CD4-positive, alpha-beta T cell treated with Interleukin-15 for 4 hours (primary cell): ENCODE measurements around the gene CYFIP1.

Experiments
- DNase-seq: peaks from one replicate; pipeline ENCODE4 v3.0.0-alpha.2; 2020; ENCODE audit warnings: low spot score

The CYFIP1 gene

DNA sequence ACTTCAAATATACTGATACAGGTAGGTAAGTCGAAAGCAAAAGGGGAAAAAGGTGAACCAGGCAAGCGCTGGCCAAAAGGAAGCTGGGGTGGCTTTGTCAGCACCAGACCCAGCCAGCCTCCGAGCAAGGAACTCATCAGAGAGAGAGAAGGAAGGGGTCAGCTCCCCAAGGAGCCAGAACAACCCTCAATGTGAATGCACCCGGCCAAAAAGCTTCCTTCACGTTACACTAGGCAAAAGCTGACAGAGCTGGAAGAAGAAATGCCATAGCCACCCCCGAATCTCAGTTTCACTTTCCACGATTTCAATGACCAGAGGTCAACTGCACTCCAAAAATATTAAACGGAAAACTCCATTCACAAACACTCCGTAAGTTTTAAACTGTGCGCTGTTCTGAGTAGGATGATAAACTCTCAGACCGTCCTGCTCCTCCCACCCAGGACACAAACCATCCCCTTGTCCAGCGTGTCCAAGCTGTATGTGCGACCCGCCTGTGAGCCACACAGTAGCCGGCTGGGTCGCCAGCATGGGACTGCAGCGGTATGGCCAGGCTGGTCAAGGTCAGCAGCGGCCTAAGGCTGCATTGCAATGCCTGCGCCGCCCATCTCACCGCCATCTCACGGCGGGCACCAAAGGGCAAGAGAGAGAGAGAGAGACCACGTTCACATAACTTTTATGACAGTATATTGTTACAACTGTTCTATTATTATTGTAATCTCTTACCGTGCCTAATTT, 29.7 kb downstream of the CYFIP1 start:
- no peak for DNase-seq

DNA sequence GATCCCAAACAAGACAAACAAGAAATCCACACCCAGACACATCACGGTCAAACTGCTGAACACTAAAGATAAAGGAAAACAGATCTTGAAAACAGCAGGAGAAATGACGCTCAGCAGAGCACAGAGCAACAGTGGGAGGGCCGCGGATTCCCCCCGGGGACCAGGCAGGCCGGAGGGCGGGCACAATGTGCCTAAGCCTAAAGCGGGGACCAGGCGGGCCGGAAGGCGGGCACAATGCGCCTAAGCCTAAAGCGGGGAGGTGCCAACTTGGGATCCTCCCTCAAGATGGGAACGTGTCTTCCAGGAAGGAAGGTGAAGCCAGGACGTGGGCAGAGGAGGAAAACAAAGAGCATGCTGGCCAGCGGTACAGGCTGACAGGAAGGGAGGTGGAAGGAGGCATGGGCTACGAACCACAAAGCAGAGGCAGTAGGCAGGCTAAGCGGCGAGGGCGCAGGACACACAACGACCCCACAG, 31.1 kb downstream of the CYFIP1 start:
- no peak for DNase-seq

- no peak for DNase-seq
These were observed 32.1 kb downstream of the CYFIP1 start for GRCh38 chr15:22948056-22948455.

DNA sequence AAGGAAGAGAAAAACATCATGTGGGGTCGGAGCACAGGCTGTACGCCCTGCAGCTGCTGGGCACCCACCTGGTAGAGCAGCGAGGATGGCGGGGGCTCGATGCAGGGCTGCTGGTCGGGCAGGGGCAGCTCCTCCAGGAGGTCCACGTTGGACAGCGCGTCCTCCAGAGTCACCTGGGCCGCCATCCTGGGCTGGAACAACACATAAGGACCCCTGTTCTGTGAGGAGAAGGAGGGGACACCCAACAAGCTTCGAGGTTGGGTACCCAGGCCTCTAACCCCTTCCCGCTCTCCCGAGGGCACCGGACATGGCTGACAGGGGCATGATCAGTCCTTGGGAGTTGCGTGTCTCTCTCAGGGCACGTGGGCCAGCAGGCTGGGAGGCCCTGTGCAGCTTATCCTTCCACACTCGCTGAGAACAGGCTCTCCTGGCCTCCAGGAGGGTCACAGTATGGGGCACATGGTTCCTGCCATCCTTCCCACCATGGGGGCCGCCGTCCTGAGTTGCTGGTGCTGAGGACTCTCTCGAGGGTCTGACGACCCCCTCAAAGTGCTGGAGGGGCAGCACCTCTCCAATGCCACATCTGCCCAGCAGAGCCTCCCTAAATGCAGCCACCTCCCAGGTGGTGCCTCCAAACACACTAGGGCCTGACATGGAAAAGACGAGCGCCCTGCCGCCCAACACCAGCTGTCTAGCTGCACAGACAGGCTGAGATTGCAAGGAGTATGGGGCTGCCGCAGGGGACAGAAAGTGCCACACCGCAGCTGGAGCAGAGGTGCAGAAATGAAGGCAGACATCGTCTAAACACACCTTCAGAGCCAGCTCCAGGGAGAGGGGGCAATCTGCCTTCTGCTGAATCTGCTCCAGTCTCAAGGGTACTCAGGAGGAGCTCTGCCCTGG, 32.8 kb downstream of the CYFIP1 start:
- no peak for DNase-seq

DNA sequence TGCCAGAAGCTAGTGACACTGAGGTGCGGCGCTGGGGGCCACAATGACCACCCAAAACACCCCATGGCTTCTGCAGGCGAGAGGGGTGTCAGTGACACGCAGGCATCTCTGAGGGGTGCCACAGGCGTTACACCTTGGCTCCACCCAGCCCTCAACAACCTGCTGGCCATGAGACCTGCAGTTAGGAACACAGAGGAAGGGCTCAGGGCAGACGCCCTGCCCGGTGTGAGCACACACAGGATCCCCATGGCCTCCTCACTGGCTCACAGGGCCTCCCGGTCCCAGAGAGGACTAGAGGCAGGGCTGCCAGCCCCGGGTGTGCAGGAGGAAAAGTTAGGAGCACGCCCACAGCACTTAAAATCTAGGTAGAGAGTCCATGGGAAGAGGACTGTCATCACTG, 35.1 kb downstream of the CYFIP1 start:
- no peak for DNase-seq

DNA sequence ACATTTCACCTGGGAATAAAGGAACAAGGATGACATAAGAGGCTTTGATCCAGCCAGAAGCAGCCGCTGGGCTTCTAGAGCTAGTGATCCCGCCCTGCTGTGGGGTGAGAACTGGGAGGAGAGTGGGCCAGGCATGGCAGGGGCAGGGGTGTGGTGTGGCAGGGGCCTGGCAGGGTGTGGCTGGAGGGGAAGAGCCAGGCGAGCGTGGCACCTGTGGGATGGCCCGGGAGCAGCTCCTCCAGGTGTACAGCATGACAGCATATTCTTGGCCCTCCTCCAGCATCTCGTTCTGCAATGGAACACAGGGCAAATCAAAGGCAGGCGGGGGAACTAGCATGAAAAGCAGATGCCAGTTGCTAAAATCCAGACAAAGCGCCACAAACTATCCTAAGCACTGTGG, 35.5 kb downstream of the CYFIP1 start:
- no peak for DNase-seq

DNA sequence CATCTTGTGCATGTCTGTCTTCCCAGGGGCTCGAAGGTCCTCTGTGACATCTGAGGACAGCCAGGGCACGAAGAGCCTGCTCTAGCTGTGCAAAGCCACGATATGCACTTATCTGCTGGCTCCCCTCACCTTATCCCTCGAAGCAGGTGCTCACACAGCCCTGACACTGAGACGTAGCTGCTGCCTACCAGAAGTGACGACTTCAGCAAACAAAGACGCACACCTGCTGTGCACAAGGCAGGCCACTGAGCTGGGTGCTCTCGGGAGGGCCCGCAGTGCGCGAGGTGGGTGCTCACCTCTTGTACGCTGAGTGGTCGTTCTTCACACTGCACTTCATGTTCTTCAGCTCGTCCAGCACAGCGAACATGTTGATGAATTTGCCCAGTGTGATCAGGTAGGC, 37.3 kb downstream of the CYFIP1 start:
- DNase-seq = no peak

- no peak for DNase-seq
These were observed 37.8 kb downstream of the CYFIP1 start for GRCh38 chr15:22942306-22942855.

DNA sequence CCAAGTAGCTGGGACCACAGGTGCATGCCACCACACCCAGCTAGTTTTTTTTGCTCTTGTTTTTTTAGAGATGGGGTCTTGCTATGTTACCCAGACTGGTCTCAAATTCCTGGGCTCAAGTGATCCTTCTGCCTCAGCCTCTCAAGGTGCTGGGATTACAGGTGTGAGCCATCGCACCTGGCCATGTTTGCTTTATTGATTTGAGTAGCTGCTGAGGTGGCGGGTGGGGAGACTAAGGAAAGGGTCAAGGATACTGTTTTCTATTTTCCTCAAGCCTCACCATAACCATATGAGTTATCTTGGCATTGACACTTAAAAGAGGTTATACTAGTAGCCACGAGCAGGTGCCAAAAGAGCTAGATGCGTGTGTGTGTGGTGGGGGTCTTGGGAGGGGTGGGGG, 39.0 kb downstream of the CYFIP1 start:
- no peak for DNase-seq

DNA sequence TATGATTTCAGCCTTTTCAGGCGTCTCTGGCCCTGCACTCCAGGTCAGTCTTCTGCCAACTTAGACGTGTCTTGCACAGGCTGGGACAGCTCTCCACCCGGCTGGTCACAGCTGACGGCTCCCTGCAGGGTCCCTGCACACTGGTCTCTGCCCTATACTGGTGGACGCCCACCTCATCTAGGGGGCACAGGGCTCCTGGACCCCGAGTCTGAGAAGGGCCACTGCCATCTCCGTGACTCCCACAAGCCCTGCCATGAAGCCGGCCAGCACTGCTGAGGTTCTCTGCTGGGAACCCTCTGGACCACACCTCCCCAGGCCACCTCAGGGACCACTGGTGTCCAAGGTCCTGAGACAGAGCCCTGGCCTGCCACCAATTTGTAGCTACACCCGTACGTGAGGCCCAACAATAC, 40.5 kb downstream of the CYFIP1 start:
- no peak for DNase-seq

GRCh38 chr15:22939051-22939450, 41.1 kb downstream of the CYFIP1 start:
- DNase-seq = no peak

DNA sequence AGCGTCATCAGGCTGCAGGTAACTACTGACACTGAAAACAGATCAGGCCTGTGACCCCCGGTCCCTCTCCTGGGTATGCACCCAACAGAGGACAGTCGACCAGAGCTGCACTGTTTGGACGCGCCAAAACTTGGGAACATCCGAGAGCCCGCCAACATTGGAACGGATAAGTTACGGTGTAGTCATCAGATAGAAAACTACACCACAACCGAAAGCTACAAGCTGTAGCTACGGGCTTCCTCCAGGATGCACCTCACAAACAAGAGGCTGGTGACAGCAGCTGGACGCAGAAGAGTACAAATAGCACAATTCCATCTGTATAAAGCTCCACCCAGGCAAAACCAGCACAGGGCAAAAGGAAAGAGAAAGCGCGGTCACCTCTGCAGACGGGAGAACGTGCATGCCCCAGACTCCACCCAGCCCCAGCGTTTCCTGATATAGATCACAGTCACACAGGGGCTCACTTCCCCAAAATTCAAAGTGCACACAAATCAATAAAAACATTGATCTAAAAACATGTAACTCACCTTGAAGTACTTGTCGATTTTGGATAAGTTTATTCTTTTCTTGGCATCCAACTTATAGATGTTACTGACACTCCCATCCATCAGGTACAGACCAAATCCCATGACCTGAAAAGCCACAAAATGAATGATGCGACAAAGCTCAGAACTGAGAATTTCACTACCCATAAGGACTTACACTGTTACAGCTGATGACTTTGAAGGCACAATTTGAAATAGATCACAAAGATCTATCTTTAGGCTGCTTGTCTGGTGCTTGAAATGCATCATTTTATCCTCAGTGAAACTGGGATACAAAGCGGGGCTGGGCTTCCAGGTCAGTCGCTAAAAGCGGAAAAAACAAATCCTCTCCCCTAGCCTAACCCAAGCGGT, 43.3 kb downstream of the CYFIP1 start:
- DNase-seq = no peak

GRCh38 chr15:22933641-22934061, 46.5 kb downstream of the CYFIP1 start:
- DNase-seq = no peak

DNA sequence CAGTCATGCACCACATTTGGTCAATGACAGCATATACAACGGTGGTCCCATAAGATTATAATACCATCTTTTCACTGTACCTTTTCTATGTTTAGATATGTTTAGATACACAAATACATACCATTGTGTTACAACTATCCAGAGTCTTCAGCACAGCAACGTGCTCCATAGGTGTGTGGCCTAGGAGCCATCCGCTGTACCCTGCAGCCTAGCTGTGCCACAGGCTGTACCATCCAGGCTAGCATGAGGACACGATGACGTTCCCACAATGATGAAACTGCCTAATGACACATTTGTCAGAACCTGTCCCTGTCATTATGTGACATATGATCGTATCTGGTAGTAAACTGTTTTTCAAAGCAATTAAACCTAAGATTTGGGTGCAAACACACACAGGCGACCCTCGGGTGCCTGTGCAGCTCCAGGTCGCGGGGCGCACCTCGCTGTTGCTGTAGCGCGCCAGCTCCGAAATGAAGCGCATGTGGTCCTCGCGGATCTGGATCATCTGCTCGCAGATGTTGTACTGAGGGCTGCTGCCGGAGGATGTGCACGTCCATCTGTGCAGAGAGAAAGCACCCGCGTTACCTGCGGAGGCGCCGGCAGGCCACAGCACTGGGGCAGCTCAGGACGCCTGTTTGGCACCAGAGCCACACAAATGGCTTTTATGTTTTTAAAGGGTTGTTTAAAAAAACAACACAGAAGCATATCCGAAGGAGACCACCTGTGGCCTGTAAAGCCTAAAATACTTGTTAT, 48.2 kb downstream of the CYFIP1 start:
- no peak for DNase-seq

- no peak for DNase-seq
These were observed 49.2 kb downstream of the CYFIP1 start for GRCh38 chr15:22930782-22931484.

DNA sequence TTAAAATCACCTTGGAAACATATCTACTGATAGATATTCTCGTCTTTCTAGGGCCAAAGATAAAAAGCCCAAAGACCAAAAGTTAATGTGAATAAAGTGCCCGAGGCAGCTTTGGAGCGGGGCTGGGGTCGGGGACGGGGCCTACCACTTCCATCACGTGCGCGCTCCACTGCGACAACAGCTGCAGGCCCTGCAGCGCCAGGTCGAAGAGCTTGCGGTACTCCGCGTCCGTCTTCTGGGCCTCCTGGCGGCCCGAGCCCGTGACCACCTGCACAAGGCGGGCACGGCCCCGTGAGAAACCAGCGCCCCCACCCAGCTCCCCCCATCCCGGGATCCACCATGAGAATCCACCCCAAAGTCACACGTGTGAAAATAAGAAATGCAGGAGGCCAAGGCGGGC, 52.4 kb downstream of the CYFIP1 start:
- DNase-seq = no peak

DNA sequence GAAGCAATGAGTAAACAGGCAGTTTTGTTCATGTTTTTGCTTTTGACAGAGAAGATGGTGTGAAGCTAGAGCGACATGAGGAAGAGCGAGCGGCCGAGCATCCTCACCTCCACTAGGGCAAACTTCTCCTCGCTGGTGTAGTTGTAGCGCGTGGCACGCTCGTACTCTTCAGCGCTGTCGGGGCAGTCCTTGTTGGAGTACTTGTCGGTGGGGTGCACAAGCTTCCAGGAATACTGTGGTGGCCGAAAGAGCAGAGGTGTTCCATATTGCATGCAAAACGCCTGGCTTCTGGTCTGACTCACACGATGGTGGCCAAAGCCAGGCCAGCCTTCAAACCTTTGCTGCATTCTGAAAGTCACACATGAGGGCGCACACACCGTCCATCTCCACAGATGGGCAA, 54.3 kb downstream of the CYFIP1 start:
- no peak for DNase-seq

DNA sequence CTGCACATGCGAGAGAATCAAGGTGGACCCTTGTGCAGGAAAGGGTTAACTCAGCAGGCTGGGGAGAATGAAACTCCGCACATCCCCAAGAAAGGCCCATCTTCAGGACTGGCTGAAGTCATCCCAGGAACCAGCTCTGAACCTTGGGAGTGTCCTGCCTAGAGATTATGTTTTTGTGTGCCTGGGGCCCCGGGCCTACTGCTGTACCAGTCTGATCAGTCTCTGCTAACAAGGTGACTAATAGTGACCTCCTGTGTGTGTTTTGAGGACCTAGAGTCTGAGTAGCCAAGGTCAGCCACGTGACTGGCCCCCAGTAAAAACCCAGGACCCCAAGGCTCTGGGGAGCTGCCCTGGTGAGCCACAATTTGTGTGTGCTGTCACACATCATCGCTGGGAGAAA, 58.2 kb downstream of the CYFIP1 start:
- DNase-seq = no peak

GRCh38 chr15:22919171-22919570, 61.0 kb downstream of the CYFIP1 start:
- DNase-seq = no peak

DNA sequence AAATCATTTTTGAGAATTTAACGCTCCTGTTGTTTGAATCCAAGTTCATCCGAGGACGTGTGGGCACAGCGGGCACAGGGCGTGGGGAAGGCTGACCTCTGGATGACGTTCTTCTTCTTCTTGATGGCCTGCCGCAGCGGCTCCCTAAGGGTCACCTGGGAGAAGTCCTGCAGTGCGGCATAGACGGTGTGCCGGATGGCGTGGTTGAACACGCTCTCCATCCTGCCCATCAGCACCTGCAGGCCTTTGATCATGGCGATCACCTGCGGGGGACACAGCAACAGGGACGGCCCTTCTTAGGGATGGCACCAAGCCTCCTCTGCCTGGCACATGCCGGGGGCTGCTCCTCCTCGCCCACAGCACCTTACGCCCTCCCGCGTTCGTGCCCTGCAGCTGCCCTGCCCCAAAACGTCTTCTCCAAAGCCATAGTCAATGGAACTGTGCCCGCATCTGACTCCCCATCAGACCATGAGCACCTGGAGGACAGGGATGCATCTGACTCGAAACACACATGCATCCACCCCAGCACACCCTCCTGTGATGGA, 61.5 kb downstream of the CYFIP1 start:
- DNase-seq = no peak
